Fibroblast of pulmonary artery (primary cell): Measurements from ENCODE around the gene TOP3A.

Experiments
- DNase-seq: peaks from one replicate; pipeline ENCODE4 v3.0.0-alpha.2; 2010; ENCODE audit warnings: low read depth
- H3K4me3 ChIP-seq: replicated peaks from 2 replicates; pipeline ENCODE4 v1.5.1; 2011; ENCODE audit warnings: low read depth, mild to moderate bottlenecking, control low read depth, low read length, moderate library complexity
- TF ChIP-seq, protein P1 (sequence below): IDR thresholded peaks from 2 replicates; pipeline ENCODE4 v1.5.1; 2011; ENCODE audit warnings: mild to moderate bottlenecking, control low read depth, low read length, inconsistent platforms; ENCODE audit errors: missing control alignments

TOP3A gene, protein sequence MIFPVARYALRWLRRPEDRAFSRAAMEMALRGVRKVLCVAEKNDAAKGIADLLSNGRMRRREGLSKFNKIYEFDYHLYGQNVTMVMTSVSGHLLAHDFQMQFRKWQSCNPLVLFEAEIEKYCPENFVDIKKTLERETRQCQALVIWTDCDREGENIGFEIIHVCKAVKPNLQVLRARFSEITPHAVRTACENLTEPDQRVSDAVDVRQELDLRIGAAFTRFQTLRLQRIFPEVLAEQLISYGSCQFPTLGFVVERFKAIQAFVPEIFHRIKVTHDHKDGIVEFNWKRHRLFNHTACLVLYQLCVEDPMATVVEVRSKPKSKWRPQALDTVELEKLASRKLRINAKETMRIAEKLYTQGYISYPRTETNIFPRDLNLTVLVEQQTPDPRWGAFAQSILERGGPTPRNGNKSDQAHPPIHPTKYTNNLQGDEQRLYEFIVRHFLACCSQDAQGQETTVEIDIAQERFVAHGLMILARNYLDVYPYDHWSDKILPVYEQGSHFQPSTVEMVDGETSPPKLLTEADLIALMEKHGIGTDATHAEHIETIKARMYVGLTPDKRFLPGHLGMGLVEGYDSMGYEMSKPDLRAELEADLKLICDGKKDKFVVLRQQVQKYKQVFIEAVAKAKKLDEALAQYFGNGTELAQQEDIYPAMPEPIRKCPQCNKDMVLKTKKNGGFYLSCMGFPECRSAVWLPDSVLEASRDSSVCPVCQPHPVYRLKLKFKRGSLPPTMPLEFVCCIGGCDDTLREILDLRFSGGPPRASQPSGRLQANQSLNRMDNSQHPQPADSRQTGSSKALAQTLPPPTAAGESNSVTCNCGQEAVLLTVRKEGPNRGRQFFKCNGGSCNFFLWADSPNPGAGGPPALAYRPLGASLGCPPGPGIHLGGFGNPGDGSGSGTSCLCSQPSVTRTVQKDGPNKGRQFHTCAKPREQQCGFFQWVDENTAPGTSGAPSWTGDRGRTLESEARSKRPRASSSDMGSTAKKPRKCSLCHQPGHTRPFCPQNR

DNA sequence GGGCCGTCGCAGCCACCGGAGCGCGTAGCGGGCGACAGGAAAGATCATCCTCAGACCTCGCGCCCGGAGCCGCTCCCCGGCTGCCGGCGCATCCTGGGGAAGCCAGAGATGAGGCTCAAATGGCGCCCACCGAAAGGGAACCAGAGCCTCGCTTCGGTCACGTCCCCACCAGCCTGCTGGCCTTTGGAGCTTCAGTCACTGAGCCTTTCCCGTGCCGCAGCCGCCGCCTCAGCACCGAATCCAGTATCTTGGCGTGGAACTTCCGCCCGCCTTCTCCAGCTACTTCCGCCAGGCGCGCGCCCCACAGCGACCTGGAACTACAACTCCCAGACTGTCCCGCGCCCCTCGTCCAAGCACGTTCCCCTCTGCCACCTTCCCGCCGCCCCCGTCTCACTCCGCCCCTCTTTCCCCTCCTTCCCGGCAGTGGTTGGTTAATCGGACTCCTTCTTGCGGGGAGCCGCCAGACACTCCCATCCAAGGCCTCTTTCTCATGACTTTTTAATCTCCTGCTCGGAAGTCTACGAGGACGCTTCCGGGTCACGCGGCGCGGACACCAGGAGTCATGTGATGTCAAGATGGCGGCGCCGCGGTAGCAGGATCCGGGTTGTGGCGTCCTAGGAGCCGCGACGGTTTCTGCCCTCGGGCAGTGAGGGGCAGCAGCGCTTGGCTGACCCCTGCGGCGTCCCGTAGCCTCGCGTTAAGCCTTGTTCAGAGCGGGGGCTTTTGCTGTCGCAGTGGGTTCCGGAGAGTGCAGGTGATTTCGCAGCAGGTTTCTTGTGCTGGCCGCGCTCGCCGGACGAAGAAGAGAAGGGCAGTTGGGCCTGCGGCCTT, at the start of gene TOP3A, which contains the start of gene SMCR8:
Gene TOP3A (minus strand): TSS at position 264 of the 831 bp plus-strand sequence. CDS start 216 bp downstream, at position 48.
Gene SMCR8 (plus strand): TSS at position 563 of the 831 bp plus-strand sequence. CDS start 497 bp downstream, outside the sequence.
- DNase-seq, result peak; percentile 99
- peak within 1 kb of the TSS; percentile 83 for H3K4me3 ChIP-seq
- TF ChIP-seq, protein P1, sequence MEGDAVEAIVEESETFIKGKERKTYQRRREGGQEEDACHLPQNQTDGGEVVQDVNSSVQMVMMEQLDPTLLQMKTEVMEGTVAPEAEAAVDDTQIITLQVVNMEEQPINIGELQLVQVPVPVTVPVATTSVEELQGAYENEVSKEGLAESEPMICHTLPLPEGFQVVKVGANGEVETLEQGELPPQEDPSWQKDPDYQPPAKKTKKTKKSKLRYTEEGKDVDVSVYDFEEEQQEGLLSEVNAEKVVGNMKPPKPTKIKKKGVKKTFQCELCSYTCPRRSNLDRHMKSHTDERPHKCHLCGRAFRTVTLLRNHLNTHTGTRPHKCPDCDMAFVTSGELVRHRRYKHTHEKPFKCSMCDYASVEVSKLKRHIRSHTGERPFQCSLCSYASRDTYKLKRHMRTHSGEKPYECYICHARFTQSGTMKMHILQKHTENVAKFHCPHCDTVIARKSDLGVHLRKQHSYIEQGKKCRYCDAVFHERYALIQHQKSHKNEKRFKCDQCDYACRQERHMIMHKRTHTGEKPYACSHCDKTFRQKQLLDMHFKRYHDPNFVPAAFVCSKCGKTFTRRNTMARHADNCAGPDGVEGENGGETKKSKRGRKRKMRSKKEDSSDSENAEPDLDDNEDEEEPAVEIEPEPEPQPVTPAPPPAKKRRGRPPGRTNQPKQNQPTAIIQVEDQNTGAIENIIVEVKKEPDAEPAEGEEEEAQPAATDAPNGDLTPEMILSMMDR, result no peak

DNA sequence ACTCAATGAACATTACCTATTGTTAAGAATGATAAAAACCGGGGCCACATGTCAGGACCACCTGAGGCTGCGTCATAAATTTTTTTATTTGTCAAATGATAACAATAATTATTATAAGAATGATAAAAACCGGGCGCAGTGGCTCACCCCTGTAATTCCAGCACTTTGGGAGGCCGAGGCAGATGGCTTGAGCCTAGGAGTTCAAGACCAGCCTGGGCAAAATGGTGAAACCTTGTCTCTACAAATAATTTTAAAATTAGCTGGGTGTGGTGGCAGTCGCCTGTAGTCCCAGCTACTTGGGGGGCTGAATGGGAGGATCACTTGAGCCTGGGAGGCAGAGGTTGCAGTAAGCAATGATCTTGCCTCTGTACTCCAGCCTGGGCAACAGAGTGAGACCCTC, 49.4 kb upstream of the TOP3A start:
- TF ChIP-seq, protein P1, result no peak
- no peak for DNase-seq
- H3K4me3 ChIP-seq, result no peak overlapping the region

DNA sequence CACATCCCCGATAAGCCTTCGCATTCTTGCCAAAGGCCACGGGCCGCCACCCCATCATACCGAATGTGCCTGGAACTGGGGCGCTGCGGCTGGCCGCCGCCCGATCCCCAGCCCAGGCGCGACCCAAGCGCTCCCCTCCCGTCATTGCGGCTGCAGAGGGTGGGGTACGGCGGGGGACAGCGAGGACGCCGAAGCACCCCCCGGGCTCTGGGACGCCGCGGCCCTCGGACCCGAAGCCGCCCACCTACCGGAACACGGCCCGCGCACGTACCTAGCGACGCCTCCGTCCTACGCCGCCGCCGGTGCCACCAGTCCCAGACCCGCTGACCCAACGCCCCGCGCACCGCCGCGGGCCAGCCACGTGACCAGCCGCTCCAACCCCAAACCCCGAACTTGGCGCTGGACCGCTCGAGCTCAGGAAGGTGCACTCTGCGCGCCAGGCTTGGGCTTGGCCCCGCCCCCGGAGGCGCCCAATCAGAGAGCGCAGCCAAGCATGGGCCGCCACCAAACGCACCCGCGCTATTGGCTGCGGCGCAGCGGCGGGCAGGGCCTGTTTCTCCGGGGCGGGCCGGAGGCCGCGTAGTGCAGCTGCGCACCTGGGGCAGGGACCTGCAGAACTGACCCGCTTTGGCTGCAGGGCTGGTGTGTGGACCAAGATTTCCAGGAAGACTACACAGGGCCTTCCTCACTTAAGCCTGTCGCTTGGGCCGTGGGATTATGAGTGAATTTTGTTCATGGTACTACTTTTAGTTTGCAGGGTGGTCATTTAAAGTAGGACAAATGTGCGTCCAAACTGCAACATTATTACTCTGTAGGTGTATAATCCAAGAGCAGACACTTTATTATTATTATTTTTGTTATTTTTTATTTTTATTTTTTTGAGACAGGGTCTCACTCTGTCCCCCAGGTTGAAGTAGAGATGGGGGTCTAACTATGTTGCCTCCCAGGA, 48.6 kb upstream of the TOP3A start, which contains the start of gene SHMT1:
Gene SHMT1 (minus strand): TSS at position 450 of the 949 bp plus-strand sequence. CDS start 7,569 bp downstream, outside the sequence.
- TF ChIP-seq, protein P1, result no peak
- H3K4me3 ChIP-seq, result peak within 1 kb of the TSS; percentile 68
- peak; percentile 84 for DNase-seq

DNA sequence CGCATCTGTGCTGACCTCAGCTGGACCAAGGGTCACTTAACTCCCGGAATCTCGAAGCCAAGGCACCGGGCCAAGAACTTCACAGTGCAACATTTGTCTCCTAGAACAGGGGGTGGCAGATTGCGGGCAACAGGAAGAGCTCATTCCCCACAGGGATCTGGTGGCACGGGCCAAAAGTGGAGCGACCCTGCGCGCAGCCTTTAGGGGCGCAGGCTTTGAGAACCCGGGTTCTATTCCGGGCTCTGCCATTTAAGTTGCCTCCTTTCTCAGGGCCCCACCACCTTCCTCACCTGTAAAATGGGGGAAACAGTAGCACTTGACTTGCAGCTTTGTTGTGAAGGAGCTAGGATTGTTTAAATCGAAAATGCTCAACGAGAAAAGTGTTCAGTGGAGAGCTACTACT, 47.9 kb upstream of the TOP3A start:
- DNase-seq, result peak; percentile 11
- TF ChIP-seq, protein P1, result no peak
- H3K4me3 ChIP-seq, result peak overlapping the region; percentile 68

DNA sequence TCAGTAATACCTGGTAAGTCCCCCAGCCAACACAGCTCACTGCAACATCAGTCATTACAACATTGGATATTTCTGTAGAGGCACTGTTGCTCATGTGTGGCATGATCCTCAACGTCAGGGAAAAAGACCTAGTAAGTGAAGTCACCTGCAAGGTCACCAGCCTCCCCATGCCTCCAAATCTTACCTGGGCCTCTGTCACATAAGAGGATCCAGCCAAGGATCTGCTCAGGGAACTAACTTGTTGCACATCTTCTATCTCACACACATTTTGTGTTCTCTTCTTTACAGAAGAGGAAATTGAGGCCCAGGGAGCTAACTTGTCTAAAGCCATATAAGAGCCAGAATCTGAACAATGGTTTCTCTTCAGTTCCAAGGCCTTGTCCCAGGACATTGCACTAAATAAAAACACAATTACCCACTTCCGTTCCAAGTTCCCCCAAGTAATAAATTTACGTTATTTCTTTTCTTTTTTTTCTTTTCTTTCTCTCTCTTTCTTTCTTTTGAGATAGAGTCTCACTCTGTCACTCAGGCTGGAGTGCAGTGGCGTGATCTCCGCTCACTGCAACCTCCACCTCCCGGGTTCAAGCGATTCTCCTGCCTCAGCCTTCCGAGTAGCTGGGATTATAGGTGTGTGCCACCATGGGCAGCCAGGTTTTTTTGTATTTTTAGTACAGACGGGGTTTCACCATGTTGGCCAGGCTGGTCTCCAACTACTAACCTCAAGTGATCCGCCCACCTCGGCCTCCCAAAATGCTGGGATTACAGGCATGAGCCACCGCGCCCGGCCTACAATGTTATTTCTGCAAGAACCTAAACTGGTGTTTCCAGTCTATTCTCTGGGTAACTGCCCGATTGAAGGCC, 47.3 kb upstream of the TOP3A start:
- no peak for DNase-seq
- TF ChIP-seq, protein P1, result no peak
- H3K4me3 ChIP-seq, result peak overlapping the region; percentile 68
